Astrocyte (in vitro differentiated cells and primary cell): ENCODE measurements around the gene GPX4.

Source experiments
- EZH2 ChIP-seq: IDR thresholded peaks from 2 replicates; pipeline ENCODE4 v1.6.1; 2012; ENCODE audit warnings: mild to moderate bottlenecking, low read length, inconsistent platforms; ENCODE audit not compliant: insufficient read depth
- TF ChIP-seq, protein P1 (sequence below): IDR thresholded peaks from 2 replicates; pipeline ENCODE4 v1.5.1; 2011; ENCODE audit warnings: low read depth, mild to moderate bottlenecking, inconsistent platforms, low read length, moderate library complexity; ENCODE audit not compliant: insufficient read depth

DNA sequence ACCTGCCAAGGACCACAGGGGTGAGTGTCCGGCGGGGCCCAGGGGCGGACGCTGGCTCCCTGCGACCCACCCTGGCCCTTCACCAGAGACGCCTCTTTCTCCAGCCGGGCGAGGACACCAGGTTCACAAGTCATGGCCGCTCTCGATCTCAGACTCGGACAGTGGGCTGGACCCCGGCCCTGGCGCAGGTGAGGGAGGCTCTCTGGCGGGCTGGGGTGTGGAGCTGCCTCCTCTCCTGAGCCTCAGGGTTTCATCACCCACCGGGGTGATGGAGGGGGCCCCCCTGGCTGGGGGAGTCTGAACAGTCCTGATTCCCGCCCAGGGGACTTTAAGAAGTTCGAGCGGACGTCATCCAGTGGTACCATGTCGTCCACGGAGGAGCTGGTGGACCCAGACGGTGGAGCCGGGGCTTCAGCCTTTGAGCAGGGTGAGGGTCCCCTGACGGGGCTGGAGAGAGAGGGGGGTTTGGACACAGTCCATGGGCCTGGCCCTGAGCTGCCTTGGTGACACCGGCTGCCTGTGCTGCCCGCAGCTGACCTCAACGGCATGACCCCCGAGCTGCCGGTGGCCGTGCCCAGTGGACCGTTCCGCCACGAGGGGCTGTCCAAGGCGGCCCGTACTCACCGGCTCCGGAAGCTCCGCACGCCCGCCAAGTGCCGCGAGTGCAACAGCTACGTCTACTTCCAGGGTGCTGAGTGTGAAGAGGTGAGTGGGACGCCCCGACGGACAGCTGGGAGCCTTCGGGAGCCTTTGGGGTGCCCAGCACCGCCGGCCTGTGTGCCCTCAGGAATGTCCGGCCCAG is 23.2 kb upstream of the GPX4 start:
- TF ChIP-seq, protein P1, sequence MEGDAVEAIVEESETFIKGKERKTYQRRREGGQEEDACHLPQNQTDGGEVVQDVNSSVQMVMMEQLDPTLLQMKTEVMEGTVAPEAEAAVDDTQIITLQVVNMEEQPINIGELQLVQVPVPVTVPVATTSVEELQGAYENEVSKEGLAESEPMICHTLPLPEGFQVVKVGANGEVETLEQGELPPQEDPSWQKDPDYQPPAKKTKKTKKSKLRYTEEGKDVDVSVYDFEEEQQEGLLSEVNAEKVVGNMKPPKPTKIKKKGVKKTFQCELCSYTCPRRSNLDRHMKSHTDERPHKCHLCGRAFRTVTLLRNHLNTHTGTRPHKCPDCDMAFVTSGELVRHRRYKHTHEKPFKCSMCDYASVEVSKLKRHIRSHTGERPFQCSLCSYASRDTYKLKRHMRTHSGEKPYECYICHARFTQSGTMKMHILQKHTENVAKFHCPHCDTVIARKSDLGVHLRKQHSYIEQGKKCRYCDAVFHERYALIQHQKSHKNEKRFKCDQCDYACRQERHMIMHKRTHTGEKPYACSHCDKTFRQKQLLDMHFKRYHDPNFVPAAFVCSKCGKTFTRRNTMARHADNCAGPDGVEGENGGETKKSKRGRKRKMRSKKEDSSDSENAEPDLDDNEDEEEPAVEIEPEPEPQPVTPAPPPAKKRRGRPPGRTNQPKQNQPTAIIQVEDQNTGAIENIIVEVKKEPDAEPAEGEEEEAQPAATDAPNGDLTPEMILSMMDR: no peak
- TF ChIP-seq EZH2: no peak
